H9 (cell line): ENCODE measurements around the gene GLRX. TPM values are rescaled to one million over a fixed set of nuclear protein-coding genes. Genes with fewer than 3 reads are reported as not detected.
"Not testable (repeated sequence)": the region's sequence is repeated elsewhere in the genome, so short reads cannot be mapped to it uniquely, and the experiment has no call there.

ENCODE experiments used
- DNase-seq: peaks from one replicate; pipeline ENCODE4 v3.0.0-alpha.2; 2017
- H2AFZ ChIP-seq: one replicate; pipeline ENCODE4 v1.6.1; 2013; ENCODE audit warnings: mild to moderate bottlenecking, low read length, control low read depth, moderate library complexity
- H2AK5ac ChIP-seq: 2 replicates; pipeline ENCODE4 v1.6.1; 2013; ENCODE audit warnings: low read length, control low read depth, mixed read lengths; ENCODE audit not compliant: insufficient read length
- H2BK120ac ChIP-seq: one replicate; pipeline ENCODE4 v1.6.1; 2013; ENCODE audit warnings: low read depth, mild to moderate bottlenecking, low read length, control low read depth, inconsistent platforms; ENCODE audit not compliant: poor library complexity, severe bottlenecking
- H2BK12ac ChIP-seq: 2 replicates; pipeline ENCODE4 v1.6.1; 2013; ENCODE audit warnings: low read length, control low read depth, mixed read lengths, low read depth; ENCODE audit not compliant: insufficient read length
- H2BK15ac ChIP-seq: 2 replicates; pipeline ENCODE4 v1.6.1; 2013; ENCODE audit warnings: low read depth, low read length, control low read depth
- H2BK20ac ChIP-seq: one replicate; pipeline ENCODE4 v1.6.1; 2013; ENCODE audit warnings: low read depth, mild to moderate bottlenecking, low read length, control low read depth, inconsistent platforms; ENCODE audit not compliant: poor library complexity, severe bottlenecking
- H2BK5ac ChIP-seq: 2 replicates; pipeline ENCODE4 v1.6.1; 2013; ENCODE audit warnings: low read length, control low read depth, mixed read lengths; ENCODE audit not compliant: insufficient read length
- H3K14ac ChIP-seq: 2 replicates; pipeline ENCODE4 v1.6.1; 2013; ENCODE audit warnings: low read length, control low read depth; ENCODE audit not compliant: insufficient read depth
- H3K18ac ChIP-seq: 2 replicates; pipeline ENCODE4 v1.6.1; 2013; ENCODE audit warnings: low read depth, mild to moderate bottlenecking, mixed read lengths, low read length, control low read depth; ENCODE audit not compliant: insufficient read length
- H3K23ac ChIP-seq: 2 replicates; pipeline ENCODE4 v1.6.1; 2013; ENCODE audit warnings: low read length, control low read depth, mixed read lengths, low read depth; ENCODE audit not compliant: insufficient read length
- H3K23me2 ChIP-seq: 2 replicates; pipeline ENCODE4 v1.6.1; 2013; ENCODE audit warnings: low read depth, mild to moderate bottlenecking, mixed read lengths, low read length, control low read depth; ENCODE audit not compliant: insufficient read length, poor library complexity, severe bottlenecking
- H3K27ac ChIP-seq: 2 replicates; pipeline ENCODE4 v1.5.1; 2013; ENCODE audit warnings: low read length, control low read depth, mixed read lengths, low read depth; ENCODE audit not compliant: insufficient read length
- H3K27me3 ChIP-seq: 2 replicates; pipeline ENCODE4 v1.6.1; 2013; ENCODE audit warnings: low read length, control low read depth, inconsistent platforms; ENCODE audit not compliant: insufficient read depth
- H3K4ac ChIP-seq: 2 replicates; pipeline ENCODE4 v1.6.1; 2013; ENCODE audit warnings: low read depth, mild to moderate bottlenecking, control low read depth, inconsistent platforms, low read length, moderate library complexity
- H3K4me1 ChIP-seq: 2 replicates; pipeline ENCODE4 v1.6.1; 2013; ENCODE audit warnings: low read length, control low read depth, inconsistent platforms; ENCODE audit not compliant: insufficient read depth
- H3K4me2 ChIP-seq: 2 replicates; pipeline ENCODE4 v1.6.1; 2013; ENCODE audit warnings: low read length, control low read depth, mixed read lengths; ENCODE audit not compliant: insufficient read length, insufficient read depth
- H3K56ac ChIP-seq: 2 replicates; pipeline ENCODE4 v1.6.1; 2013; ENCODE audit warnings: low read depth, mild to moderate bottlenecking, mixed read lengths, low read length, control low read depth; ENCODE audit not compliant: insufficient read length
- H3K79me1 ChIP-seq: 2 replicates; pipeline ENCODE4 v1.6.1; 2013; ENCODE audit warnings: low read depth, mild to moderate bottlenecking, moderate library complexity, low read length, control low read depth, inconsistent platforms; ENCODE audit not compliant: insufficient read depth, poor library complexity, severe bottlenecking
- H3K79me2 ChIP-seq: 2 replicates; pipeline ENCODE4 v1.6.1; 2013; ENCODE audit warnings: low read length, control low read depth, inconsistent platforms; ENCODE audit not compliant: insufficient read depth
- H3K9ac ChIP-seq: 2 replicates; pipeline ENCODE4 v1.6.1; 2013; ENCODE audit warnings: low read length, control low read depth, mixed read lengths; ENCODE audit not compliant: insufficient read length; ENCODE audit errors: extremely low read depth
- H3K9me3 ChIP-seq: one replicate; pipeline ENCODE4 v1.6.1; 2013; ENCODE audit warnings: low read depth, low read length, inconsistent platforms; ENCODE audit not compliant: control insufficient read depth
- H3T11ph ChIP-seq: one replicate; pipeline ENCODE4 v1.6.1; 2013; ENCODE audit warnings: mild to moderate bottlenecking, low read length, control low read depth, inconsistent platforms
- H4K20me1 ChIP-seq: one replicate; pipeline ENCODE4 v1.6.1; 2013; ENCODE audit not compliant: control insufficient read depth, insufficient read length, insufficient read depth
- H4K5ac ChIP-seq: 2 replicates; pipeline ENCODE4 v1.6.1; 2013; ENCODE audit warnings: low read depth, mild to moderate bottlenecking, mixed read lengths, low read length, control low read depth; ENCODE audit not compliant: insufficient read length
- H4K8ac ChIP-seq: replicated peaks from 2 replicates; pipeline ENCODE4 v1.6.1; 2013; ENCODE audit warnings: low read length, control low read depth, mixed read lengths, low read depth; ENCODE audit not compliant: insufficient read length
- H4K91ac ChIP-seq: 2 replicates; pipeline ENCODE4 v1.6.1; 2013; ENCODE audit warnings: low read depth, mild to moderate bottlenecking, moderate library complexity, mixed read lengths, low read length, control low read depth; ENCODE audit not compliant: insufficient read length
- H3K27ac Mint-ChIP-seq, 3 experiments: 2 replicates in 2 of 3; 3 replicates in 1 of 3; pipeline ENCODE4 v1.8.0; 2020 to 2021; ENCODE audit warnings: mixed read lengths in 3 of 3, mild to moderate bottlenecking in 1 of 3, moderate library complexity in 1 of 3
- H3K27me3 Mint-ChIP-seq: 2 replicates; pipeline ENCODE4 v1.8.0; 2021; ENCODE audit warnings: low read depth, mild to moderate bottlenecking, moderate library complexity, mixed read lengths
- H3K36me3 Mint-ChIP-seq, 3 experiments: 2 replicates in 2 of 3; 3 replicates in 1 of 3; pipeline ENCODE4 v1.8.0; 2020 to 2021; ENCODE audit warnings: low read depth in 3 of 3, mixed read lengths in 3 of 3; ENCODE audit not compliant: insufficient read depth in 1 of 3
- H3K4me1 Mint-ChIP-seq, 2 experiments: 2 replicates each; pipeline ENCODE4 v1.8.0; 2020; ENCODE audit warnings: mixed read lengths in 2 of 2
- H3K4me3 Mint-ChIP-seq, 2 experiments: 2 replicates in 1 of 2; 3 replicates in 1 of 2; pipeline ENCODE4 v1.8.0; 2020 to 2021; ENCODE audit warnings: mild to moderate bottlenecking in 2 of 2, mixed read lengths in 2 of 2, moderate library complexity in 1 of 2
- H3K9me3 Mint-ChIP-seq, 2 experiments: 2 replicates in 1 of 2; 3 replicates in 1 of 2; pipeline ENCODE4 v1.8.0; 2020; ENCODE audit warnings: mild to moderate bottlenecking in 2 of 2, mixed read lengths in 2 of 2, moderate library complexity in 1 of 2
- WGBS: extraction: QIAGEN DNeasy Blood & Tissue Kit; methylation state at CpG from one replicate; pipeline ENCODE4 v1.1.7; 2013; ENCODE audit warnings: missing lambda C conversion rate, low lambda C conversion rate, mixed read lengths; ENCODE audit not compliant: insufficient read length; ENCODE audit errors: extremely low coverage; 5-methylcytosine and 5-hydroxymethylcytosine counted together
- total RNA-seq: library from RNA; stranded (reverse); gene quantifications from 2 replicates; pipeline ENCODE4 v1.2.1, GENCODE V29; 2021
- TF ChIP-seq, protein P1 (sequence below): fragments of 200-600 bp; sonication (generic); conservative IDR thresholded peaks from 3 replicates; pipeline ENCODE4 v1.8.0; 2021; ENCODE audit warnings: antibody characterized with exemption, mild to moderate bottlenecking

Gene GLRX
- total RNA-seq, 1 experiment from 2014 or later: 13.8 TPM

DNA sequence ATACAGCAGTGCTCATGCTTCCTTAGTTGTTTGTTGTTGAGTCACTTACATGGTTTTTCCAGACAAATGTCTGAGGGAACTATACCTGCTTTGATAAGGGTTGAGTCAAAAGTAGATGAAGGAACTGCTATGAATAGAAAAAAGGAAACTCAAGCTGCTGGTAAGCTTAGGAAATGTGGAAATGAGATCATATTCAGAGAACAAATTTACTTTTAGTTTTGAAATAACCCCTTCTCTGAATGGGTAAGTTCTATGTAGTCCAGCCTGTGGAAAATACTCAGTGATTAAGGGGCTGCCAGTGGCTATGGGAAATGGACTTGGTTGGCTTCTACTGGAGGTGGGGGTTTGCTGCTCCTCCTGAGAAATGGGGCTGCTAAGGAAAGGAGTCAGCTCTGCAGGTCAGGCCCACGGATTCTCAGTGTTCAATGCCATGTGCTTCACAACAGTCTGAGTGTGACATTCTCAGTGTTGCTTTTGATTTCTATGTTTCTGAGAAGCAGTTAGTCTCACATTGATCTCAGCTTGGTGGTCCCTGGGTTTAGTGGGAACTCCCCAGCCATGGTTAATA, 47.7 kb upstream of the GLRX start:
- Histone ChIP-seq H2BK120ac (no peak overlapping the region), H3K27ac (no peak overlapping the region), H3K4me2 (no peak overlapping the region), H4K5ac (no peak overlapping the region), H3K27me3 (no peaks in the 10 kb centered on the region), H2BK20ac (no peak overlapping the region), H3K4ac (no peak overlapping the region), H3K56ac (no peak overlapping the region), H3K4me1 (no peaks in the 10 kb centered on the region), H3K18ac (no peak overlapping the region), H2BK15ac (no peak overlapping the region), H3K14ac (no peak overlapping the region), H4K91ac (no peak overlapping the region), H3K79me1 (no peaks in the 10 kb centered on the region), H3T11ph (no peak overlapping the region), H3K9ac (no peak overlapping the region), H2BK12ac (no peak overlapping the region), H3K9me3 (no peaks in the 10 kb centered on the region), H4K20me1 (no peaks in the 10 kb centered on the region), H3K23ac (no peak overlapping the region), H3K23me2 (no peaks in the 10 kb centered on the region), H2BK5ac (no peak overlapping the region), H4K8ac (no peak overlapping the region), H2AFZ (no peak overlapping the region), H2AK5ac (no peak overlapping the region), H3K79me2 (no peaks in the 10 kb centered on the region)
- Mint-ChIP-seq H3K36me3 (peaks cover 0 to 4% (median 0%) of the 10 kb centered on the region in 3 experiments; a peak in 1 of 7 replicates), H3K4me1 (no peaks in the 10 kb centered on the region), H3K9me3 (no peaks in the 10 kb centered on the region), H3K27ac (peak overlapping the region in 1 of 3 experiments; percentile 67; a peak in 1 of 7 replicates), H3K4me3 (no peak overlapping the region), H3K27me3 (no peaks in the 10 kb centered on the region)
- WGBS: no CpG with 5 or more reads among the region's 1 CpG
- TF ChIP-seq, protein P1, sequence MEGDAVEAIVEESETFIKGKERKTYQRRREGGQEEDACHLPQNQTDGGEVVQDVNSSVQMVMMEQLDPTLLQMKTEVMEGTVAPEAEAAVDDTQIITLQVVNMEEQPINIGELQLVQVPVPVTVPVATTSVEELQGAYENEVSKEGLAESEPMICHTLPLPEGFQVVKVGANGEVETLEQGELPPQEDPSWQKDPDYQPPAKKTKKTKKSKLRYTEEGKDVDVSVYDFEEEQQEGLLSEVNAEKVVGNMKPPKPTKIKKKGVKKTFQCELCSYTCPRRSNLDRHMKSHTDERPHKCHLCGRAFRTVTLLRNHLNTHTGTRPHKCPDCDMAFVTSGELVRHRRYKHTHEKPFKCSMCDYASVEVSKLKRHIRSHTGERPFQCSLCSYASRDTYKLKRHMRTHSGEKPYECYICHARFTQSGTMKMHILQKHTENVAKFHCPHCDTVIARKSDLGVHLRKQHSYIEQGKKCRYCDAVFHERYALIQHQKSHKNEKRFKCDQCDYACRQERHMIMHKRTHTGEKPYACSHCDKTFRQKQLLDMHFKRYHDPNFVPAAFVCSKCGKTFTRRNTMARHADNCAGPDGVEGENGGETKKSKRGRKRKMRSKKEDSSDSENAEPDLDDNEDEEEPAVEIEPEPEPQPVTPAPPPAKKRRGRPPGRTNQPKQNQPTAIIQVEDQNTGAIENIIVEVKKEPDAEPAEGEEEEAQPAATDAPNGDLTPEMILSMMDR: no peak
- no peak for DNase-seq

DNA sequence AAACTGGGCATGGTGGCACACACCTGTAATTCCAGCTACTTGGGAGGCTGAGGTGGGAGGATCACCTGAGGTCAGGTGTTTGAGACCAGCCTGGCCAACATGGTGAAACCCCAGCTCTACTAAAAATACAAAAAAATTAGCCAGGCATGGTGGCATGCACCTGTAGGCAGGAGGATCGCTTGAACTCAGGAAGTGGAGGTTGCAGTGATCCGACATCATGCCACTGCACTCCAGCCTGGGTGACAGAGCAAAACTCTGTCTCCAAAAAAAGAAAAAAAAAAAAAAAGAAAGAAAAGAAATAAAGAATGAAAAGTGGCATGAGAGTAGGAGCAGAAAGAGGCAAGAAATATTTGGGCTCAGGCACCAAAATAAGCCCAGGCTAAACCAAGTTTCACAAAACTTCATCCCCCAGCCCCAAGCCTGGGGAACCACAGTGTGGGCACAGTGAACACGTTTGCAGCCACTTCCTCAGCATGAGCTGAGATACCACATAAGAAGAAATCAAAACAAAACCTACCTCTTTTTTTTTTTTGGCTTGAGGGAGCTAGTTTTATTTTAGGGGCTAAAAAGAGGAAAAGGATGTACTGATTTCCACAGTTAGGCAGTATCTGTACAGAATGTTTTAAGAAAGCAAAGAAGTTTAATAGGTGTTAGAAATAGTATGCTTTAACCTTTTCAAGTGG, 46.8 kb upstream of the GLRX start:
- H3K4me3 Mint-ChIP-seq, H3K9me3 ChIP-seq, H3K9ac ChIP-seq, H3K4me2 ChIP-seq, H3K79me2 ChIP-seq, H4K8ac ChIP-seq, H2BK20ac ChIP-seq, H4K91ac ChIP-seq, H2AK5ac ChIP-seq, H3K4me1 ChIP-seq, H3K14ac ChIP-seq, DNase-seq, H3K79me1 ChIP-seq, H2BK120ac ChIP-seq, H3K27ac ChIP-seq, H2BK15ac ChIP-seq, H2AFZ ChIP-seq, H3K4ac ChIP-seq, H2BK12ac ChIP-seq, H3K4me1 Mint-ChIP-seq, H4K20me1 ChIP-seq, H3K27ac Mint-ChIP-seq, H4K5ac ChIP-seq, H3K27me3 ChIP-seq, H3K56ac ChIP-seq, H2BK5ac ChIP-seq, H3T11ph ChIP-seq, H3K23ac ChIP-seq, H3K9me3 Mint-ChIP-seq, H3K18ac ChIP-seq, H3K36me3 Mint-ChIP-seq, H3K23me2 ChIP-seq, H3K27me3 Mint-ChIP-seq: not testable (repeated sequence)
- no CpG with 5 or more reads among the region's 3 CpGs for WGBS
